CD14-positive monocyte (primary cell): ENCODE results near the gene PLXNA4. TPM values are rescaled to one million over a fixed set of nuclear protein-coding genes. Genes with fewer than 3 reads are reported as not detected.

Experiments used
- DNase-seq, 3 donors: peaks; one replicate each; pipeline ENCODE4 v3.0.0-alpha.2; 2011 to 2022
- H2AFZ ChIP-seq: 2 replicates; pipeline ENCODE4 v1.6.0; 2012; ENCODE audit warnings: mild to moderate bottlenecking, low read depth, low read length, inconsistent platforms; ENCODE audit not compliant: insufficient read depth, poor library complexity, severe bottlenecking
- H3K27ac ChIP-seq, 2 donors: 1 replicate in 1 of 2; 2 replicates in 1 of 2; pipeline ENCODE4 v1.5.1; 2012 to 2013; ENCODE audit warnings: low read length in 2 of 2, control low read depth in 1 of 2, inconsistent platforms in 1 of 2, low read depth in 1 of 2, mild to moderate bottlenecking in 1 of 2
- H3K27me3 ChIP-seq, 2 donors: one replicate each; pipeline versions ENCODE4 v1.6.0 to v1.6.1; 2011 to 2013; ENCODE audit warnings: low read length in 2 of 2; ENCODE audit not compliant: control insufficient read depth in 2 of 2, insufficient read depth in 2 of 2
- H3K36me3 ChIP-seq, 2 donors: replicated peaks in 1 of 2; 1 replicate in 1 of 2; 2 replicates in 1 of 2; pipeline versions ENCODE4 v1.5.1 to v1.6.1; 2012 to 2013; ENCODE audit warnings: low read length in 2 of 2, control low read depth in 1 of 2, inconsistent platforms in 1 of 2, mild to moderate bottlenecking in 1 of 2; ENCODE audit not compliant: insufficient read depth in 2 of 2, control insufficient read depth in 1 of 2
- H3K4me1 ChIP-seq, 2 donors: 1 replicate in 1 of 2; 2 replicates in 1 of 2; pipeline versions ENCODE4 v1.5.1 to v1.6.1; 2012 to 2013; ENCODE audit warnings: low read length in 2 of 2, control low read depth in 1 of 2, inconsistent platforms in 1 of 2, mild to moderate bottlenecking in 1 of 2, moderate library complexity in 1 of 2; ENCODE audit not compliant: insufficient read depth in 2 of 2, control insufficient read depth in 1 of 2
- H3K4me2 ChIP-seq: replicated peaks from 2 replicates; pipeline ENCODE3; 2012; ENCODE audit warnings: low read length, moderate library complexity, mild to moderate bottlenecking; ENCODE audit not compliant: poor library complexity, severe bottlenecking; ENCODE audit errors: extremely low read depth
- H3K4me3 ChIP-seq, 3 experiments: fragments of 200-600 bp in 1 of 3; sonication (generic) in 1 of 3; replicated peaks in 1 of 3; 1 replicate in 2 of 3; 2 replicates in 1 of 3; pipeline ENCODE4 v1.5.1; 2011 to 2013; ENCODE audit warnings: low read length in 3 of 3, mild to moderate bottlenecking in 3 of 3, control low read depth in 2 of 3, low read depth in 2 of 3, inconsistent platforms in 1 of 3, moderate library complexity in 1 of 3
- H3K79me2 ChIP-seq: 2 replicates; pipeline ENCODE4 v1.6.0; 2012; ENCODE audit warnings: mild to moderate bottlenecking, control low read depth, inconsistent platforms, low read length, moderate library complexity; ENCODE audit not compliant: insufficient read depth
- H3K9ac ChIP-seq: 2 replicates; pipeline ENCODE4 v1.6.0; 2017; ENCODE audit warnings: low read length, mild to moderate bottlenecking; ENCODE audit not compliant: insufficient read depth, poor library complexity, severe bottlenecking
- H3K9me3 ChIP-seq, 2 donors: replicated peaks in 1 of 2; 1 replicate in 1 of 2; 2 replicates in 1 of 2; pipeline versions ENCODE4 v1.5.1 to v1.6.1; 2012 to 2013; ENCODE audit warnings: low read length in 2 of 2, control low read depth in 1 of 2; ENCODE audit not compliant: control insufficient read depth in 1 of 2, insufficient read depth in 1 of 2
- H4K20me1 ChIP-seq: 2 replicates; pipeline ENCODE4 v1.6.0; 2012; ENCODE audit warnings: mild to moderate bottlenecking, low read length, control low read depth, moderate library complexity; ENCODE audit not compliant: insufficient read depth
- H3K27ac Mint-ChIP-seq, 7 donors: one replicate each; pipeline ENCODE4 v1.8.0; 2020; ENCODE audit warnings: mild to moderate bottlenecking in 7 of 7, mixed read lengths in 7 of 7, moderate library complexity in 6 of 7, inconsistent platforms in 2 of 7
- H3K27me3 Mint-ChIP-seq, 3 donors: one replicate each; pipeline ENCODE4 v1.8.0; 2021 to 2022; ENCODE audit warnings: low read depth in 3 of 3, mild to moderate bottlenecking in 3 of 3, mixed read lengths in 3 of 3, moderate library complexity in 3 of 3, inconsistent platforms in 1 of 3
- H3K36me3 Mint-ChIP-seq, 2 donors: one replicate each; pipeline ENCODE4 v1.8.0; 2020; ENCODE audit warnings: mixed read lengths in 2 of 2, inconsistent platforms in 1 of 2, mild to moderate bottlenecking in 1 of 2
- H3K4me1 Mint-ChIP-seq: one replicate; pipeline ENCODE4 v1.8.0; 2020; ENCODE audit warnings: mild to moderate bottlenecking, mixed read lengths
- H3K4me3 Mint-ChIP-seq, 2 donors: one replicate each; pipeline ENCODE4 v1.8.0; 2020; ENCODE audit warnings: mild to moderate bottlenecking in 2 of 2, mixed read lengths in 2 of 2, moderate library complexity in 1 of 2
- H3K9me3 Mint-ChIP-seq, 7 donors: one replicate each; pipeline ENCODE4 v1.8.0; 2020 to 2022; ENCODE audit warnings: mixed read lengths in 7 of 7, mild to moderate bottlenecking in 6 of 7, moderate library complexity in 6 of 7, inconsistent platforms in 2 of 7
- CTCF ChIP-seq: fragments of 200-600 bp; IDR thresholded peaks from one replicate; pipeline ENCODE4 v1.8.0; 2022; ENCODE audit warnings: antibody characterized with exemption, mild to moderate bottlenecking
- WGBS: methylation state at CpG from one replicate; pipeline ENCODE4 v1.1.5; 2013; ENCODE audit warnings: missing lambda C conversion rate; ENCODE audit not compliant: insufficient coverage; 5-methylcytosine and 5-hydroxymethylcytosine counted together
- intact Hi-C, 2 donors: fragments of 100-400 bp; cut with micrococcal nuclease; formaldehyde crosslinking; loops; one replicate each; pipeline versions ENCODE4 v1.15.0 to v1.15.1; 2023
- polyA plus RNA-seq, 3 donors: library from polyadenylated mRNA; depleted of rRNA in 1 of 3; unstranded in 2 of 3; stranded (reverse) in 1 of 3; fragments of 300-500 nt in 2 of 3; fragments of >200 nt in 1 of 3; fragmentation: Illumina TruSeq in 2 of 3; gene quantifications; 1 replicate in 2 of 3; 2 replicates in 1 of 3; pipeline ENCODE4 v1.2.3, GENCODE V29; 2012 to 2021

The PLXNA4 gene
- polyA plus RNA-seq, 3 donors = not detected

GRCh38 chr7:132619967-132620366 is 43.7 kb upstream of the PLXNA4 start:
- TF ChIP-seq CTCF = no peak
- H3K4me1 Mint-ChIP-seq = peaks cover 1% of the 10 kb centered on the region
- Histone ChIP-seq H2AFZ (no peak overlapping the region), H3K4me1 (peaks cover 0 to 1% of the 10 kb centered on the region in 2 donors), H3K4me2 (no peak overlapping the region), H3K27me3 (no peaks in the 10 kb centered on the region), H4K20me1 (no peaks in the 10 kb centered on the region), H3K36me3 (no peaks in the 10 kb centered on the region), H3K27ac (no peak overlapping the region), H3K9me3 (no peaks in the 10 kb centered on the region), H3K79me2 (no peaks in the 10 kb centered on the region), H3K4me3 (no peak overlapping the region), H3K9ac (no peak overlapping the region)
- H3K27ac Mint-ChIP-seq = no peak overlapping the region
- H3K27me3 Mint-ChIP-seq = peaks cover 3 to 6% (median 5%) of the 10 kb centered on the region in 3 donors
- no peaks in the 10 kb centered on the region for H3K36me3 Mint-ChIP-seq
- peaks cover 0 to 2% (median 0%) of the 10 kb centered on the region in 7 donors for H3K9me3 Mint-ChIP-seq
- 100% methylated on average over 3 of the region's 6 CpGs for WGBS
- intact Hi-C loops = no loop called here
- H3K4me3 Mint-ChIP-seq = no peak overlapping the region
- DNase-seq = no peak

GRCh38 chr7:132618956-132619305 is 42.7 kb upstream of the PLXNA4 start:
- Mint-ChIP-seq H3K4me3 (no peak overlapping the region), H3K4me1 (peaks cover 11% of the 10 kb centered on the region), H3K27ac (no peak overlapping the region), H3K36me3 (no peaks in the 10 kb centered on the region), H3K9me3 (peaks cover 0 to 2% (median 0%) of the 10 kb centered on the region in 7 donors), H3K27me3 (peaks cover 3 to 6% (median 5%) of the 10 kb centered on the region in 3 donors)
- Histone ChIP-seq H3K4me2 (no peak overlapping the region), H4K20me1 (no peaks in the 10 kb centered on the region), H3K79me2 (no peaks in the 10 kb centered on the region), H2AFZ (no peak overlapping the region), H3K4me1 (peaks cover 6 to 7% of the 10 kb centered on the region in 2 donors), H3K27ac (no peak overlapping the region), H3K9me3 (no peaks in the 10 kb centered on the region), H3K4me3 (no peak overlapping the region), H3K36me3 (no peaks in the 10 kb centered on the region), H3K9ac (no peak overlapping the region), H3K27me3 (no peaks in the 10 kb centered on the region)
- DNase-seq = no peak
- TF ChIP-seq CTCF = no peak
- WGBS = no CpG with 5 or more reads among the region's 2 CpGs
- intact Hi-C loops = no loop called here
